HepG2 (cell line): ENCODE results near the gene THAP3. TPM values are rescaled to one million over a fixed set of nuclear protein-coding genes. Genes with fewer than 3 reads are reported as not detected.

Source experiments
- ELF1 ChIP-seq: sonication (generic); formaldehyde crosslinking; IDR thresholded peaks from 2 replicates; pipeline ENCODE4 v1.4.0; 2020; ENCODE audit warnings: missing genetic modification reagents
- FOXC1 ChIP-seq: sonication (generic); formaldehyde crosslinking; IDR thresholded peaks from 2 replicates; pipeline ENCODE4 v1.8.0; 2022; ENCODE audit warnings: mild to moderate bottlenecking, missing genetic modification reagents, borderline replicate concordance
- GMEB1 ChIP-seq: sonication (generic); formaldehyde crosslinking; IDR thresholded peaks from 2 replicates; pipeline ENCODE4 v1.5.1; 2020; ENCODE audit warnings: missing genetic modification reagents, mild to moderate bottlenecking, borderline replicate concordance
- KDM3A ChIP-seq: IDR thresholded peaks from 2 replicates; pipeline ENCODE4 v1.6.1; 2018; ENCODE audit warnings: low read depth, missing compliant biosample characterization
- KDM5A ChIP-seq: fragments of 200-600 bp; sonication (generic); IDR thresholded peaks from 2 replicates; pipeline ENCODE4 v1.7.0; 2018; ENCODE audit warnings: antibody characterized with exemption, mild to moderate bottlenecking, low read length, borderline replicate concordance
- MEIS1 ChIP-seq: sonication (generic); formaldehyde crosslinking; IDR thresholded peaks from 2 replicates; pipeline ENCODE4 v1.9.0; 2021; ENCODE audit warnings: mild to moderate bottlenecking, missing genetic modification reagents, moderate library complexity, borderline replicate concordance
- MNT ChIP-seq: fragments of 450-650 bp; IDR thresholded peaks from 2 replicates; pipeline ENCODE4 v1.6.1; 2016
- MTERF4 ChIP-seq: sonication (generic); formaldehyde crosslinking; IDR thresholded peaks from 2 replicates; pipeline ENCODE4 v1.8.0; 2023; ENCODE audit warnings: mild to moderate bottlenecking, missing genetic modification reagents
- PAF1 ChIP-seq: IDR thresholded peaks from 2 replicates; pipeline ENCODE4 v1.6.1; 2016; ENCODE audit warnings: missing genetic modification reagents, missing compliant biosample characterization
- SRSF9 ChIP-seq: fragments of 200-400 bp; formaldehyde crosslinking; IDR thresholded peaks from 2 replicates; pipeline ENCODE4 v1.6.1; 2018; ENCODE audit warnings: borderline replicate concordance, mild to moderate bottlenecking, low read depth, low read length; ENCODE audit not compliant: insufficient read depth, poor library complexity, severe bottlenecking
- TARDBP ChIP-seq: sonication (generic); formaldehyde crosslinking; IDR thresholded peaks from 2 replicates; pipeline ENCODE4 v1.8.0; 2022; ENCODE audit warnings: mild to moderate bottlenecking, missing genetic modification reagents
- TEAD3 ChIP-seq: optimal IDR thresholded peaks from 2 replicates; pipeline ENCODE3; 2016; ENCODE audit warnings: borderline replicate concordance
- UBTF ChIP-seq: sonication (generic); formaldehyde crosslinking; IDR thresholded peaks from 2 replicates; pipeline ENCODE4 v1.4.0; 2020; ENCODE audit warnings: mild to moderate bottlenecking, missing genetic modification reagents
- YEATS2 ChIP-seq: sonication (generic); formaldehyde crosslinking; IDR thresholded peaks from 2 replicates; pipeline ENCODE4 v1.4.0; 2020; ENCODE audit warnings: missing genetic modification reagents, borderline replicate concordance
- ZBTB49 ChIP-seq: sonication (generic); formaldehyde crosslinking; IDR thresholded peaks from 2 replicates; pipeline ENCODE4 v1.4.0; 2020; ENCODE audit warnings: missing genetic modification reagents, borderline replicate concordance
- ZBTB7A ChIP-seq: sonication (generic); formaldehyde crosslinking; IDR thresholded peaks from 2 replicates; pipeline ENCODE4 v1.8.0; 2022; ENCODE audit warnings: mild to moderate bottlenecking, missing genetic modification reagents
- ZNF136 ChIP-seq: sonication (generic); formaldehyde crosslinking; IDR thresholded peaks from 2 replicates; pipeline ENCODE4 v1.8.1; 2022; ENCODE audit warnings: low read depth, mild to moderate bottlenecking, moderate library complexity, missing genetic modification reagents
- ZNF430 ChIP-seq: sonication (generic); formaldehyde crosslinking; IDR thresholded peaks from 2 replicates; pipeline ENCODE4 v1.9.0; 2021; ENCODE audit warnings: mild to moderate bottlenecking, missing genetic modification reagents
- ZNF431 ChIP-seq: sonication (generic); formaldehyde crosslinking; IDR thresholded peaks from 2 replicates; pipeline ENCODE4 v1.9.0; 2022; ENCODE audit warnings: missing genetic modification reagents, low read depth, mild to moderate bottlenecking, borderline replicate concordance
- ZNF570 ChIP-seq: sonication (generic); formaldehyde crosslinking; IDR thresholded peaks from 2 replicates; pipeline ENCODE4 v1.4.0; 2020; ENCODE audit warnings: mild to moderate bottlenecking, missing genetic modification reagents, borderline replicate concordance
- polyA plus RNA-seq, 8 experiments: library from polyadenylated mRNA; depleted of rRNA in 3 of 8; stranded (reverse) in 7 of 8; unstranded in 1 of 8; fragments of >200 nt; fragmentation: Illumina TruSeq in 4 of 8; extraction: Trizol in 4 of 8; gene quantifications; 2 replicates each; pipeline versions ENCODE4 v1.2.1 to v1.2.3, GENCODE V29; 2011 to 2016; ENCODE audit warnings: low read depth in 4 of 8, missing spikeins in 1 of 8, mixed read lengths in 1 of 8; ENCODE audit not compliant: insufficient read depth in 1 of 8
- total RNA-seq, 5 experiments: library from RNA; depleted of rRNA; stranded (reverse); fragments of >200 nt; fragmentation: Illumina TruSeq; extraction: Trizol; gene quantifications; 2 replicates each; pipeline ENCODE4 v1.2.3, GENCODE V29; 2016; ENCODE audit warnings: low read depth in 1 of 5

Gene THAP3
- total and polyA plus RNA-seq, 2 of the 13 experiments (the other 11 are each of a cell fraction or from before 2014, with no cell fraction given), result 10.3 to 14.9 TPM

GRCh38 chr1:6613361-6614018 is 11.2 kb upstream of the THAP3 start, which contains the start of gene PHF13 (continued):
- TF ChIP-seq MTERF4 (CRISPR knock-in tag), result no peak
- TF ChIP-seq ELF1 (CRISPR knock-in tag), result peak; percentile 69
- peak; percentile 94 for TF ChIP-seq GMEB1 (CRISPR knock-in tag)
- TF ChIP-seq ZBTB49 (CRISPR knock-in tag), result no peak
- 0 out of 2 replicates have a peak, but pooled peaks have one; percentile 25 for TF ChIP-seq MEIS1 (CRISPR knock-in tag)
- TF ChIP-seq TARDBP (CRISPR knock-in tag), result peak; percentile 75
- TF ChIP-seq ZNF431, result no peak
- TF ChIP-seq KDM5A, result no peak
- no peak for TF ChIP-seq TEAD3
- TF ChIP-seq ZBTB7A, result no peak
- no peak for TF ChIP-seq ZNF136 (CRISPR knock-in tag)
- peak; percentile 11; the same call in 1 of the 2 replicates for TF ChIP-seq UBTF (CRISPR knock-in tag)
- TF ChIP-seq PAF1 (CRISPR knock-in tag), result no peak
- 0 out of 2 replicates have a peak, but pooled peaks have one; percentile 11 for TF ChIP-seq ZNF430 (CRISPR knock-in tag)
- TF ChIP-seq MNT, result peak; percentile 63
- TF ChIP-seq SRSF9, result no peak
- TF ChIP-seq ZNF570, result no peak
- 0 out of 2 replicates have a peak, but pooled peaks have one; percentile 23 for TF ChIP-seq FOXC1 (CRISPR knock-in tag)
- TF ChIP-seq YEATS2 (CRISPR knock-in tag), result 0 out of 2 replicates have a peak, but pooled peaks have one; percentile 43
- TF ChIP-seq KDM3A (CRISPR knock-in tag), result peak; percentile 54
